Smooth muscle cell (in vitro differentiated cells): ENCODE measurements around the gene PLXNB2. TPM values are rescaled to one million over a fixed set of nuclear protein-coding genes. Genes with fewer than 3 reads are reported as not detected.

Experiments
- DNase-seq: peaks from one replicate; lab custom pipeline; 2025; ENCODE audit not compliant: unreplicated experiment; lab: John Stamatoyannopoulos, UW
- H2AFZ ChIP-seq: fragments of 200-600 bp; sonication (generic); 2 replicates; pipeline ENCODE4 v1.6.0; 2016; ENCODE audit warnings: antibody characterized with exemption, low read depth, mild to moderate bottlenecking
- H3F3A ChIP-seq: fragments of 200-600 bp; sonication (generic); 2 replicates; pipeline ENCODE4 v1.6.0; 2017; ENCODE audit warnings: antibody characterized with exemption, low read depth
- H3K27ac ChIP-seq: fragments of 200-600 bp; sonication (generic); 2 replicates; pipeline ENCODE4 v1.5.1; 2016; ENCODE audit warnings: low read depth, mild to moderate bottlenecking
- H3K27me3 ChIP-seq: fragments of 200-600 bp; sonication (generic); 2 replicates; pipeline ENCODE4 v1.6.1; 2016; ENCODE audit warnings: low read depth, mild to moderate bottlenecking
- H3K36me3 ChIP-seq: fragments of 200-600 bp; sonication (generic); 2 replicates; pipeline ENCODE4 v1.5.1; 2016; ENCODE audit warnings: low read depth
- H3K4me1 ChIP-seq: fragments of 200-600 bp; sonication (generic); 2 replicates; pipeline ENCODE4 v1.5.1; 2016; ENCODE audit warnings: low read depth
- H3K4me2 ChIP-seq: fragments of 200-600 bp; sonication (generic); 2 replicates; pipeline ENCODE4 v1.6.0; 2016; ENCODE audit warnings: mild to moderate bottlenecking
- H3K4me3 ChIP-seq: fragments of 200-600 bp; sonication (generic); 2 replicates; pipeline ENCODE4 v1.5.1; 2016; ENCODE audit warnings: mild to moderate bottlenecking
- H3K79me2 ChIP-seq: fragments of 200-600 bp; sonication (generic); 2 replicates; pipeline ENCODE4 v1.6.0; 2016; ENCODE audit warnings: low read depth, mild to moderate bottlenecking
- H3K9ac ChIP-seq: fragments of 200-600 bp; sonication (generic); 2 replicates; pipeline ENCODE4 v1.6.0; 2016; ENCODE audit warnings: low read depth
- H3K9me3 ChIP-seq: fragments of 200-600 bp; sonication (generic); replicated peaks from 2 replicates; pipeline ENCODE4 v1.5.1; 2016; ENCODE audit warnings: low read depth
- H4K20me1 ChIP-seq: fragments of 200-600 bp; sonication (generic); 2 replicates; pipeline ENCODE4 v1.6.0; 2016; ENCODE audit warnings: low read depth
- WGBS: methylation state at CpG from one replicate; pipeline ENCODE4 v1.1.7; 2016; ENCODE audit warnings: low lambda C conversion rate; 5-methylcytosine and 5-hydroxymethylcytosine counted together
- polyA plus RNA-seq: library from polyadenylated mRNA; unstranded; fragments of >200 nt; fragmentation: Nextera tagmentation; extraction: Ambion mirVana; gene quantifications from 2 replicates; pipeline ENCODE4 v1.2.1, GENCODE V29; 2016
- total RNA-seq: library from RNA; depleted of rRNA; stranded (reverse); fragments of >200 nt; gene quantifications from 2 replicates; pipeline ENCODE4 v1.2.3, GENCODE V29; 2014
- TF ChIP-seq, protein P1 (sequence below): fragments of 200-600 bp; sonication (generic); IDR thresholded peaks from 2 replicates; pipeline ENCODE4 v1.5.1; 2017; ENCODE audit warnings: borderline replicate concordance, mild to moderate bottlenecking, antibody characterized with exemption; ENCODE audit not compliant: insufficient read depth, poor library complexity, severe bottlenecking

Gene PLXNB2
- total and polyA plus RNA-seq, 2 experiments from 2014 or later: 195 to 210 TPM

DNA sequence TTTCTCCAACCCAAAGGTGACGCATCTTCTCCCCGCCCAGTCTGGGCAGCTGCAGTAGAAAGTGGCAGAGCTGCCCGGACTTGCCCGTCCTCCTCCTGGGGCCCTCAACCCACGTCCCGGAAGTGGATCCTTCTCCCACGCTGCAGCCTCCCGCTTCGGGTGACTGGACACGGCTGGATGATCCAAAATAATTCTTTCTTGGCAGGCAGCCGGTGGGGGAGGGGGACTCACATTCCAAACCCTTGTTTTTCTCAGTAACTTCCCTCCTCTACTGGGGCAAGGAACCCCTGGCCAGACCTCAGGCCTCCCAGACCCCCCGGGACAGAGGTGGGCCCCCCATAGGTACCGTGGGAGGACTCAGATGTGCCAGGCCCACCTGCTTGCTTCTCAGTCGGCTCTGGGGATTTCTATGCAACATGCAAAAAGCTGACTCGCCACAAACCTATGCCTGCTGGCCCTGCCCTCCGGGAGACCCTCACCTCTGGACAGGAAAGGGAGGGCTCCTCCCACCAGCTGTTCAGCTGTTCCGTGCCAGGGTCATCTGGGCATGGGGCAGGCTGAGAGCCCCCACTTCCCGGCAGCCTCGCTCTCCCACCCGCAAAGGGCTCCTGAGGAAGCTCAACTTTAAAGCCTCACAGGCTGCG is 1.4 kb downstream of the PLXNB2 start:
- H4K20me1 ChIP-seq: peaks cover 42% of the 10 kb centered on the region
- peaks cover 59% of the 10 kb centered on the region for H3K79me2 ChIP-seq
- H3K4me2 ChIP-seq: peak overlapping the region; percentile 100
- no peak overlapping the region for H2AFZ ChIP-seq
- peak overlapping the region; percentile 99 for H3K9ac ChIP-seq
- H3K27ac ChIP-seq: peak overlapping the region; percentile 96
- H3K4me1 ChIP-seq: peaks cover 36% of the 10 kb centered on the region
- WGBS: 4% methylated on average over 21 of the region's 21 CpGs
- no peaks in the 10 kb centered on the region for H3K36me3 ChIP-seq
- peak; percentile 78 for DNase-seq
- no peaks in the 10 kb centered on the region for H3K27me3 ChIP-seq
- peak overlapping the region; percentile 94 for H3K4me3 ChIP-seq
- no peaks in the 10 kb centered on the region for H3K9me3 ChIP-seq
- H3F3A ChIP-seq: peaks cover 34% of the 10 kb centered on the region
- TF ChIP-seq, protein P1, sequence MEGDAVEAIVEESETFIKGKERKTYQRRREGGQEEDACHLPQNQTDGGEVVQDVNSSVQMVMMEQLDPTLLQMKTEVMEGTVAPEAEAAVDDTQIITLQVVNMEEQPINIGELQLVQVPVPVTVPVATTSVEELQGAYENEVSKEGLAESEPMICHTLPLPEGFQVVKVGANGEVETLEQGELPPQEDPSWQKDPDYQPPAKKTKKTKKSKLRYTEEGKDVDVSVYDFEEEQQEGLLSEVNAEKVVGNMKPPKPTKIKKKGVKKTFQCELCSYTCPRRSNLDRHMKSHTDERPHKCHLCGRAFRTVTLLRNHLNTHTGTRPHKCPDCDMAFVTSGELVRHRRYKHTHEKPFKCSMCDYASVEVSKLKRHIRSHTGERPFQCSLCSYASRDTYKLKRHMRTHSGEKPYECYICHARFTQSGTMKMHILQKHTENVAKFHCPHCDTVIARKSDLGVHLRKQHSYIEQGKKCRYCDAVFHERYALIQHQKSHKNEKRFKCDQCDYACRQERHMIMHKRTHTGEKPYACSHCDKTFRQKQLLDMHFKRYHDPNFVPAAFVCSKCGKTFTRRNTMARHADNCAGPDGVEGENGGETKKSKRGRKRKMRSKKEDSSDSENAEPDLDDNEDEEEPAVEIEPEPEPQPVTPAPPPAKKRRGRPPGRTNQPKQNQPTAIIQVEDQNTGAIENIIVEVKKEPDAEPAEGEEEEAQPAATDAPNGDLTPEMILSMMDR: no peak

DNA sequence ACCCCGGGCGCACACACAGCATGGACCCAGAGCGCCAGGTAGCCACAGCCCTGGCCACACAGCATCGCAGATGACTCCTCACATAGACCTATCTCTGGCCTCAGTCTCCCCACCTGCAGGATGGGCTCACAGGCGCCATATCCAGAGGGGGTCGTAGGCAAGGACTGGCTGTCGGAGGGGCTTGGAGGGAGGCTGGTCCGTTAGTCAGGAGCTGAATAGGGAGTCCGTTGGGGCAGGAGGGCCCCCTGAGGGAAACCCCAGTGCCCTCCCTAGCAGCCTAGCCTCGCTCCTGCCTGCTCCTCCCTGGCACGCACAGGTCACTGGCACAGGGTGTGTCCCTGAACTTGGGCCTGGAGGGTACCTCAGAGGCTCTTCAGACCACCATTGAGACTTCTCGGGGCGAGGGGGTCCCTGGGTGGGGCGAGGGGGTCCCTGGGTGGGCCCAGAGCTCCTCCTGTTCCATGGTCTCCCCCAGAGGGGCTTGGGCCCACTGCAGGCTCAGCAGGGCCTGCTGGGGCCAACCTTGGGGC is 2.0 kb downstream of the PLXNB2 start:
- 87% methylated on average over 14 of the region's 14 CpGs for WGBS

DNA sequence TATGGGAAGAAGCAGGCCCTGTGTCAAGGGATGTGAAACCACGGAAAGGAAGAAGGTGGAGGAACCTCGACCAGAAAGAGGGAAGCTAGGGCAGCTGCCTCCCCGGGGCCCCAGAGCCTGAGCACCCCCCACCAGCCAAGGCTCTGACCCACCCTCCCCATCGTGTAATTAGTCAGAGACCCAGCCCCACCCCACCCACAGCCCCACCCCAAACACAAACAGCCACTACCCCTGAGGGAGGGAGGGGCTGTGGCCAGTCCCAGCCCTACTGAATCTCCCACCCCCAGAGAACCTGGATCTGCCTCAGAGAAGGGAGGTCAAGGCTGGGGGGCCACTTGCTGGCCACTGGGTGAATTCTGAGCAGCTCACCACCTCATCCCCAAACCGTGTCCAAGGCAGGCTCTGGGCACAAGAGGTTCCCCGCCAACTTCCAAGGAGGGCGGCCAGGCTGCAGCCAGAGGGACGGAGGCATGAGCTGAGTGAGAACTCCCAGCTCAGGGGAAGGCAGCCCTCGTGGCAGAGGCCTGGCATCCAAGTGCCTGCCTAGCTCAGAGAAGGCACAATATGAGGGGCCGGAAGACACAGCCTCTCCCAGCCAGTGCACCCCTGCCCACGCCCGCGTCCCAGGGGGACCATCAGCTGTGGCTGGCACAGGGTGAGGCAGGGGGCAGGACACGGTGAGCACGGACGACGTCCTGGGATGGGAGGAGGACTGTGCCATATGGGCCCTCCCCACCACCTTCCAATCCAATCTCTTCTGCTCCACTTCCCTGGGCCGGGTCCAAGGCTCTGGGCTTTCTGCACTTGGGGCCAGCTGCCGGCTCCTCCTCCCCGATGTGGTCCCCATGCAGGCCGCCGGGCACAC is 2.7 kb downstream of the PLXNB2 start:
- peaks cover 46% of the 10 kb centered on the region for H3K4me1 ChIP-seq
- WGBS: 73% methylated on average over 21 of the region's 22 CpGs
- TF ChIP-seq, protein P1: no peak
- peak overlapping the region; percentile 94 for H3K4me3 ChIP-seq
- no peaks in the 10 kb centered on the region for H3K36me3 ChIP-seq
- peaks cover 34% of the 10 kb centered on the region for H3F3A ChIP-seq
- no peaks in the 10 kb centered on the region for H3K9me3 ChIP-seq
- peaks cover 72% of the 10 kb centered on the region for H3K79me2 ChIP-seq
- H4K20me1 ChIP-seq: peaks cover 55% of the 10 kb centered on the region
- H3K27ac ChIP-seq: peak overlapping the region; percentile 96
- H2AFZ ChIP-seq: no peak overlapping the region
- no peak for DNase-seq
- H3K27me3 ChIP-seq: no peaks in the 10 kb centered on the region
- peak overlapping the region; percentile 99 for H3K9ac ChIP-seq
- H3K4me2 ChIP-seq: peak overlapping the region; percentile 100

More for the DNA sequence above, 2.0 kb downstream of the PLXNB2 start:
- no peaks in the 10 kb centered on the region for H3K9me3 ChIP-seq
- peaks cover 40% of the 10 kb centered on the region for H3K4me1 ChIP-seq
- H3K79me2 ChIP-seq: peaks cover 65% of the 10 kb centered on the region
- peaks cover 48% of the 10 kb centered on the region for H4K20me1 ChIP-seq
- peak overlapping the region; percentile 100 for H3K4me2 ChIP-seq
- no peak for DNase-seq
- H2AFZ ChIP-seq: no peak overlapping the region
- no peaks in the 10 kb centered on the region for H3K27me3 ChIP-seq
- H3K9ac ChIP-seq: peak overlapping the region; percentile 99
- no peaks in the 10 kb centered on the region for H3K36me3 ChIP-seq
- peak overlapping the region; percentile 96 for H3K27ac ChIP-seq
- H3F3A ChIP-seq: peaks cover 34% of the 10 kb centered on the region
- H3K4me3 ChIP-seq: peak overlapping the region; percentile 94
- TF ChIP-seq, protein P1: no peak
